HG02943 (cell line): ENCODE data around the gene CAPZA2.
A peak's percentile ranks its signal among the peaks of the same experiment; 100 is the strongest.
"Not testable (repeated sequence)": the region's sequence is repeated elsewhere in the genome, so short reads cannot be mapped to it uniquely, and the experiment has no call there.

Experiments
- ATAC-seq: cut with Tn5 transposase; IDR thresholded peaks from one replicate; pipeline ENCODE4 v1.9.1; 2021; ENCODE audit warnings: mild to moderate bottlenecking, low read depth, moderate library complexity; ENCODE audit not compliant: unreplicated experiment

Gene CAPZA2

GRCh38 chr7:116952635-116953371, 90.4 kb downstream of the CAPZA2 start:
- peak; percentile 27 for ATAC-seq

- ATAC-seq = peak; percentile 37
Measured at GRCh38 chr7:116953372-116953905, 91.1 kb downstream of the CAPZA2 start, which contains the start of gene ST7. TSS of gene ST7 (plus strand) at chr7:116953501. CDS start at chr7:116953541, 40 bp downstream.

GRCh38 chr7:116953906-116954838, 91.8 kb downstream of the CAPZA2 start:
- peak; percentile 7 for ATAC-seq

GRCh38 chr7:116955340-116955739, 93.0 kb downstream of the CAPZA2 start:
- ATAC-seq = no peak

GRCh38 chr7:116955801-116956476, 93.6 kb downstream of the CAPZA2 start:
- peak; percentile 54 for ATAC-seq

GRCh38 chr7:116956477-116956804, 94.1 kb downstream of the CAPZA2 start:
- no peak for ATAC-seq

GRCh38 chr7:116957874-116958273, 95.5 kb downstream of the CAPZA2 start:
- ATAC-seq = peak; percentile 37

- not testable (repeated sequence) for ATAC-seq
Measured at GRCh38 chr7:116961966-116962673, 99.7 kb downstream of the CAPZA2 start.

GRCh38 chr7:116963234-116963633, 100.8 kb downstream of the CAPZA2 start:
- ATAC-seq = no peak

- no peak for ATAC-seq
Measured at GRCh38 chr7:116966601-116967000, 104.2 kb downstream of the CAPZA2 start.

- ATAC-seq = no peak
Measured at GRCh38 chr7:116967254-116967922, 105.0 kb downstream of the CAPZA2 start.

GRCh38 chr7:116967983-116968382, 105.6 kb downstream of the CAPZA2 start:
- no peak for ATAC-seq

GRCh38 chr7:116968631-116969030, 106.2 kb downstream of the CAPZA2 start:
- no peak for ATAC-seq

- no peak for ATAC-seq
Measured at GRCh38 chr7:116969371-116969902, 107.0 kb downstream of the CAPZA2 start.

- peak; percentile 68 for ATAC-seq
Measured at GRCh38 chr7:116970238-116970910, 108.0 kb downstream of the CAPZA2 start.

GRCh38 chr7:116971153-116971552, 108.8 kb downstream of the CAPZA2 start:
- ATAC-seq = not testable (repeated sequence)
